Measurements from ENCODE around the gene POLD2. TPM values are rescaled to one million over a fixed set of nuclear protein-coding genes. Genes with fewer than 3 reads are reported as not detected.

Gene POLD2
- total and polyA plus RNA-seq, 2 donors (not counting 3 experiments of a cell fraction or from before 2014, with no cell fraction given) = 96.5 to 122 TPM

DNA sequence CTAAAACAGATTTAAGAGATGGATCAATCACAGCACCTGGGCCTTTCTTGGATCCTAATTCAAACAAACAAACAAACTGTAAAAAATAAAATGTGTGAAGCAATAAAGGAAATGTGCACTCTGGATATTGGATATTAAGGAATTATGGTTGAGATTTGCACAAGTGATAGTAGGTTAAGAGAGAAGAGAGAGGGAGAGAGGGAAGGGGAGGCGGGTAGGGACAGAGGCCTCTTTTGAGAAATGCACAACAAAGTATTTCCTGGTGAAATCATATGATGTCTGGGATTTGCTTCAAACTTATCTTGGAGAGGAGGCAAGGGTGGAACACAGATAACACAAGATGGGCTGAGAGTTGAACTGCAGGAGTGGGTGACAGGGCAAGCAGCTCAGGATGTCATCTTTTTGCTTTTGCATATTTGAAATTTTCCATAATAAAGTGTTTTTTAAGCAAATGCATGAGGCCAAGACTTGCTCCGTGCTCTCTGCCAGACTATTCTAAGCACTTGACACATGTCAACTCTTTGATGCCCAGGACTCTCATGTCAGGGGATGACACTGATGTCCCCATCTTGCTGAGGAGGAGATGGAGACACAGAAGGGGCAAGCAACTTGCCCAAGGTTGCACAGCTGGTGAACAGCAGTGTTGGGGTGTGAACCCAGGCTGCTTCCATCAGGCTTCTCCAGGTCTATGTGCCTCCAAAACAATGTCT is 28.3 kb downstream of the POLD2 start:
- Histone ChIP-seq H3K27me3 (ENCODE audit: control insufficient read depth in 2 of 2, insufficient read depth in 2 of 2, low read length in 2 of 2) (no peaks in the 10 kb centered on the region), H4K20me1 (replicated peaks; ENCODE audit: control insufficient read depth, extremely low read depth, insufficient read depth, low read length) (no peaks in the 10 kb centered on the region), H3K36me3 (ENCODE audit: control insufficient read depth in 2 of 2, extremely low read depth in 1 of 2, insufficient read depth in 2 of 2, low read length in 2 of 2) (no peaks in the 10 kb centered on the region), H2AFZ (ENCODE audit: low read depth, low read length) (no peak overlapping the region), H3K4me2 (ENCODE audit: insufficient read depth, low read length) (no peak overlapping the region), H3K27ac (ENCODE audit: insufficient read depth, low read depth, low read length) (no peak overlapping the region), H3K79me2 (ENCODE audit: control insufficient read depth, insufficient read depth, low read length) (no peaks in the 10 kb centered on the region), H3K4me3 (replicated peaks in 1 of 3; ENCODE audit: insufficient read depth in 1 of 3, low read depth in 1 of 3, low read length in 3 of 3) (no peak overlapping the region), H3K4me1 (ENCODE audit: control insufficient read depth, extremely low read depth, insufficient read depth, low read length) (no peaks in the 10 kb centered on the region), H3K9me1 (replicated peaks; ENCODE audit: control insufficient read depth, extremely low read depth, insufficient read depth, low read length) (no peaks in the 10 kb centered on the region), H3K9me3 (replicated peaks; ENCODE audit: control insufficient read depth, insufficient read depth, low read length) (no peaks in the 10 kb centered on the region), H3K9ac (replicated peaks; ENCODE audit: extremely low read depth, insufficient read depth, low read length) (no peak overlapping the region)
- no peak for TF ChIP-seq JUN (IDR thresholded peaks at IDR 0.05; ENCODE audit: borderline replicate concordance, insufficient read depth, insufficient read length, low read depth)
- TF ChIP-seq POLR2AphosphoS5 (IDR thresholded peaks at IDR 0.05; ENCODE audit: insufficient read depth, low read depth, low read length) = no peak
- no peak for TF ChIP-seq GATA2 (IDR thresholded peaks at IDR 0.05; ENCODE audit: insufficient read depth, insufficient read length, low read depth, low read length)
- TF ChIP-seq CTCF (IDR thresholded peaks at IDR 0.05; ENCODE audit: extremely low read depth in 1 of 2, insufficient read depth in 1 of 2, low read depth in 1 of 2, low read length in 2 of 2) = no peak
- TF ChIP-seq, protein P1, sequence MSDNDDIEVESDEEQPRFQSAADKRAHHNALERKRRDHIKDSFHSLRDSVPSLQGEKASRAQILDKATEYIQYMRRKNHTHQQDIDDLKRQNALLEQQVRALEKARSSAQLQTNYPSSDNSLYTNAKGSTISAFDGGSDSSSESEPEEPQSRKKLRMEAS (IDR thresholded peaks at IDR 0.05; ENCODE audit: insufficient read depth, insufficient read length) = no peak
- POLR2A ChIA-PET = no interaction called here
- CTCF ChIA-PET = no interaction called here
- intact Hi-C loops (cut with micrococcal nuclease) = no loop called here
- dilution Hi-C loops (cut with MboI; ENCODE audit: extremely low pct_ligation_motif_present, low sequenced_read_pairs) = no loop called here
- BruUV-seq (replicated peaks) = no TSS peak
- FAIRE-seq (no peak), DNase-seq (ENCODE audit: low read depth, low spot score) (no peak)
